Activated naive CD8-positive, alpha-beta T cell treated with anti-CD3 and anti-CD28 coated beads, Interleukin-2, amount 50 U/mL, for 24 hours (primary cell): ENCODE measurements around the gene KRI1.

Source experiments
- ATAC-seq: fragments of 150-1000 bp; cut with Tn5 transposase; one replicate; pipeline ENCODE4 v1.10.0; 2021
- DNase-seq: peaks from one replicate; pipeline ENCODE4 v3.0.0; 2021
- H3K27ac Mint-ChIP-seq: one replicate; pipeline ENCODE4 v1.8.0; 2021; ENCODE audit warnings: mild to moderate bottlenecking, mixed read lengths
- H3K27me3 Mint-ChIP-seq: one replicate; pipeline ENCODE4 v1.8.0; 2021; ENCODE audit warnings: mixed read lengths
- H3K36me3 Mint-ChIP-seq: one replicate; pipeline ENCODE4 v1.8.0; 2021; ENCODE audit warnings: low read depth, mixed read lengths
- H3K4me1 Mint-ChIP-seq: one replicate; pipeline ENCODE4 v1.8.0; 2021; ENCODE audit warnings: mixed read lengths
- H3K4me3 Mint-ChIP-seq: one replicate; pipeline ENCODE4 v1.8.0; 2021; ENCODE audit warnings: mild to moderate bottlenecking, moderate library complexity, mixed read lengths
- H3K9me3 Mint-ChIP-seq: one replicate; pipeline ENCODE4 v1.8.0; 2021; ENCODE audit warnings: mixed read lengths

Gene KRI1

DNA sequence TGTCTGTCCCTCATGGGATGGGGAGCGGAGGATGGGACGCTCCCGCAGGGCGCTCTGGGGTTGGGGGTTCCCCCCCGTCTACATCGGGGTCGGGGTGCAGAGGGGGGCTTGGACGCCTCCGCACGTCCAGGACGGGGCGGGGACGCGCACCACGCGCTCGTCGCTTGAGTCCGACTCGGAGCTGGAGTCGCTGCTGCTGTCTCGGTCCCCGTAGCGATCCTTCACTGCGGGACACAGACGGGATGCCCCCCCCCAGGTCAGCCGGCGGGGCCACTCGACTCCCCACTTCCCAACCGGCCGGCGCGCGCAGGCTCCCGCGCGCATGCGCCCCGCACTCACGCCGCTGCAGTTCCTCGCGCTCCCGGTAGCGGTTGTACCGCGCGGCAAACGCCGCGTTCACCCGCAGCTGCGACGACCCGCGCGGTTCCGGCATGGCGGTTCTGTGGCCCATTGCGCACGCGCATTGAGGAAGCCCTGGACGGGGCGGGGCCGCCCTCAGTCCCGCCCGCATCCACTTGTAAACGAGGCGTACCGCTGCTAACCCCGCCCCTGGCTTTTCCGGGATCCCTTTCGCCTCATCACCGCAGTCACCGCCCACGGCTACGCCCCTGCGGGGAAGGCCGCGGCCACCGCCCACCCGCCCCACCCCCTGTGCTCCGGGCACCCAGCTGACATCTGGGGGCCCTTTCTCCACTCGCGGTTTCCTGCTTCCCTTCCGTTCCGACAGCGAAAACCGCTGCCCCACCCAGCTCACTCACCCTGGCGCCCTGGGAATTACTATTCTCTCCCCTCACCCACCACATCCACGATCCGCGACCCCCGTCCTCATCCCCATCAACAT, at the start of gene KRI1:
KRI1 (minus strand) TSS at position 444 of the 841 bp plus-strand sequence; CDS start at position 433, 11 bp downstream.
- H3K4me3 Mint-ChIP-seq, result peak within 1 kb of the TSS; percentile 98
- H3K27me3 Mint-ChIP-seq, result no peaks in the 10 kb centered on the region
- H3K4me1 Mint-ChIP-seq, result peaks cover 46% of the 10 kb centered on the region
- DNase-seq (peak; percentile 100), ATAC-seq (peak; percentile 38)
- H3K9me3 Mint-ChIP-seq, result no peaks in the 10 kb centered on the region
- peak within 1 kb of the TSS; percentile 100 for H3K27ac Mint-ChIP-seq
- peaks cover 36% of the 10 kb centered on the region for H3K36me3 Mint-ChIP-seq

DNA sequence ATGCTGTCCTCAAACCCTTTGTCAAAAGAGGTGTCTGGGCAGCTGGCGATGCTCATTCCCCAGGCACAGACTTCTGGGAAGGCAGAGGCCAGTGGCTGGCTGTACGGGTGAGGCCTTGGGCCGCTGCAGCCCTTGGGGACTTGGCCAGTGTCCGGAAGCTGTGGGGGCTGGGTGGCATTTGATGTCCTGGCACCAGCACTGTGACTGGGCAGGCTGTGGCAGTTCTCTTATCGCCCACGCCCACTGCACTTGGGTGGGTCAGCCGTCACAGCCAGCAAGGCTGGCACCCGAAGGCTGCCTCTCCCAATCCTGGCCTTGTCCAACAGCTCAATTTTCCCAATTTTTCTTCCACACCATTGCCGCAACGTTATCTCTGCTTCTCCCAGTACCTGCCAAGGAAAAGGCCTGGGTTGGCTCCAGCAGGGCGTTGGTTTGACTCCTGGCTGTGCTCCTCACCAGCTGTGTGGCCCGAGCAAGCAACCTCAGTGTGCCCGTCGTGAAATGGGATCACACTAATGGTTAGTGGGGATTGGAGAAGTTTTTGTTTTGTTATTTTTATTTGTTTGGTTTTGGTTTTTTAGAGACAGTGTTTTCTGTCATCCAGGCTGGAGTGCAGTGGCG, 46.8 kb upstream of the KRI1 start:
- peak overlapping the region; percentile 29 for H3K4me3 Mint-ChIP-seq

DNA sequence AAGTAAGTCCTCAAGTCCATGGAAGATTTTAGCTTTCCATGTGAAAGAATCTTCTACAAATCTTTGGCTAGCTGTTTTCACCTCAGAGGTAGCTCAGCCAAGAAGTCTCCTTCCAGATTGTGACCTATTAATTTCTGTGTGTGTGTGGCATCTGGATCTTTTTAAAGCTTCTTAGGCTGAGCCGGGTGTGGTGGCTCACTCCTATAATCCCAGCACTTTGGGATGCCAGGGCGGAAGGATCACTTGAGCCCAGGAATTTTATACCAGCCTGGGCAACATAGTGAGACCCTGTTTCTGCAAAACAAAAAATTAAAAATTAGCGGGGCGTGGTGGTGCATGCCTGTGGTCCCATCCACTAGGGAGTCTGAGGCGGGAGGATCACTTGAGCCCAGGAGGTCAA, 46.1 kb upstream of the KRI1 start:
- Mint-ChIP-seq H3K36me3 (peaks cover 12% of the 10 kb centered on the region), H3K27me3 (no peaks in the 10 kb centered on the region), H3K4me1 (peaks cover 24% of the 10 kb centered on the region), H3K4me3 (no peak overlapping the region), H3K27ac (no peak overlapping the region), H3K9me3 (no peaks in the 10 kb centered on the region)
- DNase-seq (no peak), ATAC-seq (no peak)

More for the DNA sequence above, 46.8 kb upstream of the KRI1 start:
- H3K4me1 Mint-ChIP-seq, result peaks cover 25% of the 10 kb centered on the region
- H3K27me3 Mint-ChIP-seq, result no peaks in the 10 kb centered on the region
- no peak for ATAC-seq
- H3K9me3 Mint-ChIP-seq, result no peaks in the 10 kb centered on the region
- no peak for DNase-seq
- peaks cover 14% of the 10 kb centered on the region for H3K36me3 Mint-ChIP-seq
- H3K27ac Mint-ChIP-seq, result no peak overlapping the region

DNA sequence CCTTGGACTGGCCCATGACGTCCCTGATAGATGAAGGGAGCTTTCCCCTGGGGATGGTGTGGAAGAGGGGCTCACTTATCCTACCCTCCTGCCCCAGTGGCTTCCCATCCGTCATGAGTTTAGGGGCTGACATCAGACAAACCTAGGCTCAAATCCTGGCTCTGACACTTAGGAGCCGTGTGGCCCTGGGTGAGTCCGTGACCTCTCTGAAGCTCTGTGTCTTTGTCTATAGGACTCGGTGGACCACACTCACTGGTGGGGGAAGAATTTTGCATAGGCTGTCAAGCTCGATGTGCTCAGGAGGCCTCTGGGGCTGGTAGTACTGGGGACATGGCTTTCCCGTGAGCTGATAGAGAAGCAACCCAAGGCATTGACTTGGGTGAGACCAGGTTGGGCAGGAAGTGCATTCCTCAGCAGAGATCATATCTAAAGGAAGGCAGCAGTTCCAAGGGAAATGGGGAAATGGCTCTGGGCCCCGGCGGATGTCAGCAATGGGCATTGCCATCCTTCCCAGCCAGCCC, 38.7 kb upstream of the KRI1 start:
- no peak for ATAC-seq
- Mint-ChIP-seq H3K36me3 (peaks cover 7% of the 10 kb centered on the region), H3K27me3 (no peaks in the 10 kb centered on the region), H3K9me3 (no peaks in the 10 kb centered on the region), H3K4me3 (peak overlapping the region; percentile 96), H3K27ac (peak overlapping the region; percentile 81), H3K4me1 (peaks cover 33% of the 10 kb centered on the region)
- DNase-seq, result no peak

DNA sequence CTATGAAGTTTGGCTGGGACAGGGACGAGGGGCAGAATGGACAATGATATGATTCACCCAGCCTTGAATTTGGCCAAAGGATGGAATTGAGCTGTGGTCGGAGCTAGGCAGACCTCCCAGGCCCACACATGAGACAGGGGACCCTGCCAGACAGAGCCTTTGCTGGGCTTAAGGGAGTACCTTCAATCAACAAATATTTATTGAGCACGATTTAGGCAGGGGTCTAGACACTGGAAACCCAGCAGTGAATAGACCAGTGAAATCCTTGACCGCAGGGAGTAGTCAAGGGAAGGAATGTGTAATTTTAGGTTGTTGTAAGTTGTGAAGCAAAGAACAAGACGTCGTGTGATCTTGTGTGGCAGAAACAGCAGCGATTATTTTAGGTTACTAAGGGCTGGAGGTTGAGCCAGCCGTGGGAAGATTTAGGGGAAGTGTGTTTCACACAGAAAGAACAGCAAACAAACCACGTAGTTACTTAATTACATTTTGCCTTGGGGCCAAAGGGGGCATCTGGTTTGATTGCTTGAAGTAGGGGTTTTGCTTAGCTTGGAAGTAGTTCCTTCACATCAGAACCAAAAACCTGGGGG, 38.2 kb upstream of the KRI1 start:
- no peaks in the 10 kb centered on the region for H3K27me3 Mint-ChIP-seq
- H3K4me3 Mint-ChIP-seq, result peak overlapping the region; percentile 96
- ATAC-seq, result peak; percentile 22
- DNase-seq, result peak; percentile 34
- peak overlapping the region; percentile 81 for H3K27ac Mint-ChIP-seq
- peaks cover 7% of the 10 kb centered on the region for H3K36me3 Mint-ChIP-seq
- peaks cover 33% of the 10 kb centered on the region for H3K4me1 Mint-ChIP-seq
- H3K9me3 Mint-ChIP-seq, result no peaks in the 10 kb centered on the region

DNA sequence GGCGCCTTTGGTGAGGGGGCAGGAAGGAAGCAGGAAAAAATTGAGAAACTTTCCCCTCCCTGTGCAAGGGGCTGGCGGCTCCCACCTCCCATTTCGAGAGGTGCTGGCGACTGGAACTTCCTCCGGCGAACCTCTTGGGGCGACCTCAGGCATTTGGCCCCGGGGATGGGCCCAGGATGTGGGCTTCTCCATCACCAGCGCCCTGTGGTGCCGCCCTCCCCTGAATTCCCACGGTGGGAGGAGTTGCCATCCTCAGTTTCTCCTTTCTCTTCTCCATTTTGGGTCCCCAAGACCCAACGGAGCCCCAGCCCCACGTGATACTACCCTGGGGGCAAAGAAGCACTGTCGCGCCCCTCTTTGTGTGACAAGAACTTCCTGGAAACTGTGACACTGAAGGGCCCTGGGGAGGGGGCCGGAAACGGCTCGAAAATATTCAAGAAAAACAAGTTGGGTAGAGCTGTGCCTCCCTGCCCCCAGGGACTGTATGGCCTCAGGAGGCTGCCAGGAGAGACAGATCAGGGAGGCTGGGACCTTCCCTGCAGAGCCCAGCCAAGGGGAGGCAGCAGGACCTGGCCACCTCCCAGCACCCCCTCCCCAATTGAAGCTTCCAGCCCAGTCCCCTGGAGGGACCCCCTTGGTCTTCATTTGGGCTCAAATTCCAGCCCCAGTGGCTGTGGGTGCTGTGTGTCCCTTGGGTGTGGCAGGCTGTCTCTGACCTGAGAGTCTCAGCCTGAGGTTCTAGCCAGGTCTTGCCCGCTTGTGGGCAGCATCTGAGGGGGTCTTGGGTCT, 37.5 kb upstream of the KRI1 start:
- H3K4me1 Mint-ChIP-seq, result peaks cover 33% of the 10 kb centered on the region
- no peaks in the 10 kb centered on the region for H3K9me3 Mint-ChIP-seq
- DNase-seq (peak; percentile 81), ATAC-seq (peak; percentile 78)
- H3K27ac Mint-ChIP-seq, result peak overlapping the region; percentile 81
- H3K36me3 Mint-ChIP-seq, result peaks cover 7% of the 10 kb centered on the region
- no peaks in the 10 kb centered on the region for H3K27me3 Mint-ChIP-seq
- peak overlapping the region; percentile 96 for H3K4me3 Mint-ChIP-seq

DNA sequence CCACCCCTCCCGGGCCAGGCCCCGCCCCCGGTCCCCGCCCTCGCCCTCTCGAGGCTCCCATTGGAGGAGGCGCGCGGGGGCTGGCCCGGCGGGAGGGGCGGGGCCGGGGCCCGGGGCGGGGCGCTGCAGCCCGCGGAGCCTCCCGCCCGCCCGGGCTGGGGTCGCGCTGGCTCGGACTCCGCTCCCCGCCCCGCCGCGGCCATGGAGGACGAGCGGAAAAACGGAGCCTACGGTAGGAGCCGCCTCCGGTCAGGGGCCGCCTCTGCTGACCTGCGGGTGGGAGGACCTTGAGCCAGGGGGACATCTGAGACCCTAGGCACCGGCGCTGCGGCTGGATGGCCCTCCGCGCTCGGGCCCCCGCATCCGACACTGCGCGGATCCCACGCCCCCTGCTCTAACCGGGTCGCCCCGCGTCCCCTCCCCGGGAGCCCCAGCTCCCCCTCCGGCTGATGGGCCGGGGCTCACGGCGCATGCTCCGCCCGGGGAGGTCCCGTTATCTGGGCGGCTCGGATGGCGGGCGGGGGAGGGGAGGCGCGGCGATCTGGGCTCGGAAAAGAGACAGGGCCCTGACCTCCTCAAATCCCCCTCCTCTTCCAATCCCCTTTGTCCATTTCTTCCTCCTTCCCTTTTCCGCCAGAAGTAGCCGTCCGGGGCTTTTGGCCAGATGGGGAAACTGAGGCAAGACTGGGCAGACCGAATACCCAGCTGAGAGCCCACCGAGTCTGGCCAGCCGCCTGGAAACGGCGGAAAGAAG, 36.7 kb upstream of the KRI1 start:
- peaks cover 7% of the 10 kb centered on the region for H3K36me3 Mint-ChIP-seq
- H3K27me3 Mint-ChIP-seq, result no peaks in the 10 kb centered on the region
- H3K9me3 Mint-ChIP-seq, result no peaks in the 10 kb centered on the region
- H3K4me3 Mint-ChIP-seq, result peak overlapping the region; percentile 96
- H3K4me1 Mint-ChIP-seq, result peaks cover 33% of the 10 kb centered on the region
- peak overlapping the region; percentile 81 for H3K27ac Mint-ChIP-seq
- DNase-seq (peak; percentile 92), ATAC-seq (peak; percentile 78)

DNA sequence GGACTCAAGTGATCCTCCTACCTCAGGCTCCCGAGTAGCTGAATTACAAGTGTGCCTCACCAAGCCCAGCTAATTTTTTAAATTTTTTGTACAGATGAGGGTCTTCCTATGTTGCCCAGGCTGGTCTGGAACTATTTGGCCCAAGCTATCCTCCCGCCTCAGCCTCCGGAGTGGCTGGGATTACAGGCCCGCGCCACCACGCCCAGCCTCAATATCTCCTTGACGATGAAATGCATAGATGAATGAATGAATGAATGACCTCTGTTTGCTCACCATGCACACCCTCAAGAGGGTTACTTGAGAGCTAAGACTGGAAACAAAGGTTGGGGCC, 36.2 kb upstream of the KRI1 start:
- peak overlapping the region; percentile 61 for H3K27ac Mint-ChIP-seq
- peaks cover 7% of the 10 kb centered on the region for H3K36me3 Mint-ChIP-seq
- peak overlapping the region; percentile 66 for H3K4me3 Mint-ChIP-seq
- H3K27me3 Mint-ChIP-seq, result peaks cover under 1% of the 10 kb centered on the region
- DNase-seq (no peak), ATAC-seq (no peak)
- no peaks in the 10 kb centered on the region for H3K9me3 Mint-ChIP-seq
- peaks cover 31% of the 10 kb centered on the region for H3K4me1 Mint-ChIP-seq

DNA sequence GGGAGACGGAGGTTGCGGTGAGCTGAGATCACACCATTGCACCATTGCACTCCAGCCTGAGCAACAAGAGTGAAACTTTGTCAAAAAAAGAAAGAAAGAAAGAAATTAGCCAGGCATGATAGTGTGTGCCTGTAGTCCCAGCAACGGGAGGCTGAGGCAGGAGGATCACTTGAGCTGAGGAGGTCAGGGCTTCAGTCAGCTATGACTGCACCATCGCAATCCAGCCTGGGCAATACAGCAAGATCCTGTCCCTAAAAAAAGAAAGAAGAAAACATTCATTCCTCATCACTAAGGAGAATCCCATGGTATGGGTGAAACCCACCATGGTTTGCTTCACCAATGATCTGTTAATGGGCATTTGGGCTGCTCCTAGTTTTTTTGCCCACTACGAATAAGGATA, 34.3 kb upstream of the KRI1 start:
- no peak for DNase-seq
- no peaks in the 10 kb centered on the region for H3K9me3 Mint-ChIP-seq
- H3K4me1 Mint-ChIP-seq, result peaks cover 42% of the 10 kb centered on the region
- ATAC-seq, result no peak
- H3K27me3 Mint-ChIP-seq, result peaks cover 1% of the 10 kb centered on the region
- H3K27ac Mint-ChIP-seq, result no peak overlapping the region
- no peak overlapping the region for H3K4me3 Mint-ChIP-seq
- H3K36me3 Mint-ChIP-seq, result peaks cover 7% of the 10 kb centered on the region

DNA sequence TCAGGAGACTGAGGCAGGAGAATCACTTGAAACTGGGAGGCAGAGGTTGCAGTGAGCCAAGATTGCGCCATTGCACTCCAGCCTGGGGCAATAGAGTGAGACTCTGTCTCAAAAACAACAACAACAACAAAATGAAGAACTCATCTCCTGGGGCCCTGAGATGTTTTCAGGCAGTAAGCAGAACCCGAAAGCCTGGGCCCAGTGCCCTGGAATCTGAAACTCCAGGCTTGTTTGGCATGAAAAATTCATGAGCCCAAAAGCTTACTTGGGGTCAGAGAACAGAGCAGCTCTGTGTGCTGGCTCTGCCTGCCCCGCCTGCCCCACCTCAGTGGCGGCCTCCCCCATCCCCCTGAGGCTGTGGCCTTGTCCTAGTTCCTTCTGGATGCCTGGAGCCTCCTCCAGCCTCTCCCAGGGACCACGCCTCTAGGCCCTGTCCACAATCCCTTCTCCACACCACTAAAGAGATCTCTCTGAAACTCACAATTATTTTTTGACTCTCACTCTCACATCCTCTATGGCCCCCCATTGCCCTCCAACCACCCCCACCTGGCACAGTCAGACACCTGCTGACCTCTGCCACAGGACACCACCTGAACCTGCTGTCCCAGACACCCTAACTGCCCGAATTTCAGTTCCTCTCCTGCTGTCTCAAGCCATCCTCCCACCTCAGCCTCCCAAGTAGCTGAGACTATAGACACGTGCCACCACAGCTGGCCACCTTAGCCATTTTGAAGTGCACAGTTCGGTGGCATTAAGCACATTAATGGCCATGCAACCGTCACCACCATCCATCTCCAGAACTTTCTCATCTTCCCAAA, 28.2 kb upstream of the KRI1 start:
- Mint-ChIP-seq H3K4me1 (peaks cover 25% of the 10 kb centered on the region), H3K27ac (no peak overlapping the region), H3K9me3 (no peaks in the 10 kb centered on the region), H3K36me3 (no peaks in the 10 kb centered on the region), H3K4me3 (no peak overlapping the region), H3K27me3 (peaks cover 1% of the 10 kb centered on the region)
- no peak for ATAC-seq
- no peak for DNase-seq

DNA sequence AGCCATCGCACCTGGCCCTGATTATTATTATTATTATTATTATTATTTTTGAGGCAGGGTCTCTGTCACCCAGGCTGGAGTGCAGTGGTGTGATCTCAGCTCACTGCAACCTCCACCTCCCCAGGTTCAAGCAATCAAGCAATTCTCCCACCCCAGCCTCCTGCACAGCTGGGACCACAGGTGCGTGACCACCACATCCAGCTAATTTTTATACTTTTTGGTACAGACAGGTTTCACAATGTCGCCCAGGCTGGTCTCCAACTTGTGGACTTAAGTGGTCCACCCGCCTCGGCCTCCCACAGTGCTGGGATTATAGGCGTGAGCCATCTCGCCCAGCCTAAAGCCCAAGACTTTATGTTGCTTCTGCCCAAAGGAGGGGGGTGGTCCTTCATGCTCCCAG, 27.3 kb upstream of the KRI1 start:
- Mint-ChIP-seq H3K4me1 (peaks cover 25% of the 10 kb centered on the region), H3K9me3 (no peaks in the 10 kb centered on the region), H3K4me3 (no peak overlapping the region), H3K27ac (no peak overlapping the region), H3K36me3 (no peaks in the 10 kb centered on the region), H3K27me3 (peaks cover 1% of the 10 kb centered on the region)
- DNase-seq, result no peak
- ATAC-seq, result no peak

DNA sequence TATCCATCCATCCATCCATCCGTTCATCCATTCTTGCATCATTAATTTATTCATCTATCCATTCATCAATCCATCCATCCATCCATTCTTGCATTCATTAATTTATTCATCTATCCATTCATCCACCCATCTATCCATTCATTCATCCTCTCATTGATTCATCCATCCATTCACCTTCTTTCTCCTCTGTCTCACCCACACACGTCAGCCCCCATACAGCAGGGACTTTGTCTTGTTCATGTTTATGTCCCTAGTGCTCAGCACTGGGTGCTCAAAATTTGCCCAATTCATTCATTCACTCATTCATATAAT, 22.0 kb upstream of the KRI1 start:
- peaks cover 7% of the 10 kb centered on the region for H3K27me3 Mint-ChIP-seq
- peaks cover 6% of the 10 kb centered on the region for H3K9me3 Mint-ChIP-seq
- no peak overlapping the region for H3K4me3 Mint-ChIP-seq
- ATAC-seq (no peak), DNase-seq (no peak)
- no peaks in the 10 kb centered on the region for H3K36me3 Mint-ChIP-seq
- no peak overlapping the region for H3K27ac Mint-ChIP-seq
- H3K4me1 Mint-ChIP-seq, result peaks cover 7% of the 10 kb centered on the region
